Liver (tissue), 9 donors: ENCODE measurements around the gene OR2C1. TPM values are rescaled to one million over a fixed set of nuclear protein-coding genes. Genes with fewer than 3 reads are reported as not detected.

Source experiments
- DNase-seq: peaks from one replicate; pipeline ENCODE4 v3.0.0-alpha.2; 2017; ENCODE audit warnings: low spot score
- H3K27ac ChIP-seq, 2 donors: one replicate each; pipeline ENCODE4 v1.7.0; 2013; ENCODE audit warnings: inconsistent platforms in 2 of 2, low read length in 2 of 2, control low read depth in 1 of 2, low read depth in 1 of 2, mild to moderate bottlenecking in 1 of 2
- H3K27me3 ChIP-seq, 4 donors: one replicate each; pipeline versions ENCODE4 v1.6.1 to v1.7.0; 2013; ENCODE audit warnings: low read length in 3 of 4, inconsistent platforms in 1 of 4, mild to moderate bottlenecking in 1 of 4, moderate library complexity in 1 of 4; ENCODE audit not compliant: control insufficient read depth in 4 of 4, insufficient read depth in 4 of 4
- H3K36me3 ChIP-seq, 4 donors: one replicate each; pipeline versions ENCODE4 v1.6.1 to v1.7.0; 2013; ENCODE audit warnings: low read length in 3 of 4, mild to moderate bottlenecking in 3 of 4, low read depth in 1 of 4, moderate library complexity in 1 of 4; ENCODE audit not compliant: control insufficient read depth in 4 of 4, insufficient read depth in 3 of 4
- H3K4me1 ChIP-seq, 4 donors: one replicate each; pipeline versions ENCODE4 v1.6.1 to v1.7.0; 2013; ENCODE audit warnings: low read length in 3 of 4, mild to moderate bottlenecking in 3 of 4, moderate library complexity in 1 of 4; ENCODE audit not compliant: control insufficient read depth in 4 of 4, insufficient read depth in 4 of 4
- H3K4me3 ChIP-seq, 3 donors: one replicate each; pipeline versions ENCODE4 v1.6.1 to v1.7.0; 2013; ENCODE audit warnings: low read length in 3 of 3, control low read depth in 1 of 3, low read depth in 1 of 3, mild to moderate bottlenecking in 1 of 3
- H3K9ac ChIP-seq, 2 donors: one replicate each; pipeline ENCODE4 v1.7.0; 2013; ENCODE audit warnings: low read length in 2 of 2, mild to moderate bottlenecking in 2 of 2, moderate library complexity in 2 of 2, control low read depth in 1 of 2, low read depth in 1 of 2
- H3K9me3 ChIP-seq, 4 donors: one replicate each; pipeline versions ENCODE4 v1.6.1 to v1.7.0; 2013; ENCODE audit warnings: low read length in 3 of 4; ENCODE audit not compliant: control insufficient read depth in 4 of 4
- EGR1 ChIP-seq, 2 donors: IDR thresholded peaks; 2 replicates each; pipeline ENCODE4 v1.6.1; 2016 to 2018; ENCODE audit warnings: antibody characterized with exemption in 2 of 2, low read depth in 2 of 2
- FOXA1 ChIP-seq: IDR thresholded peaks from 2 replicates; pipeline ENCODE4 v1.6.1; 2016; ENCODE audit warnings: antibody characterized with exemption
- FOXA2 ChIP-seq: IDR thresholded peaks from 2 replicates; pipeline ENCODE4 v1.6.1; 2016; ENCODE audit warnings: antibody characterized with exemption
- GABPA ChIP-seq, 2 donors: IDR thresholded peaks in 1 of 2; conservative IDR thresholded peaks in 1 of 2; 2 replicates each; pipeline ENCODE4 v1.6.1; 2016; ENCODE audit warnings: antibody characterized with exemption in 2 of 2, mild to moderate bottlenecking in 1 of 2, moderate library complexity in 1 of 2
- HNF4A ChIP-seq, 2 donors: conservative IDR thresholded peaks; 2 replicates each; pipeline ENCODE4 v1.6.1; 2016; ENCODE audit warnings: antibody characterized with exemption in 2 of 2, mild to moderate bottlenecking in 2 of 2
- HNF4G ChIP-seq: IDR thresholded peaks from 2 replicates; pipeline ENCODE4 v1.6.1; 2016; ENCODE audit warnings: antibody characterized with exemption
- JUND ChIP-seq, 2 donors: IDR thresholded peaks; 2 replicates each; pipeline ENCODE4 v1.6.1; 2016; ENCODE audit warnings: antibody characterized with exemption in 2 of 2
- NR2F2 ChIP-seq: IDR thresholded peaks from 2 replicates; pipeline ENCODE4 v1.6.1; 2016; ENCODE audit warnings: antibody characterized with exemption
- RAD21 ChIP-seq, 2 donors: IDR thresholded peaks; 2 replicates each; pipeline ENCODE4 v1.6.1; 2016; ENCODE audit warnings: antibody characterized with exemption in 2 of 2, mild to moderate bottlenecking in 2 of 2
- RXRA ChIP-seq, 2 donors: IDR thresholded peaks; 2 replicates each; pipeline ENCODE4 v1.6.1; 2017 to 2018; ENCODE audit warnings: antibody characterized with exemption in 2 of 2, mild to moderate bottlenecking in 1 of 2
- SP1 ChIP-seq: IDR thresholded peaks from 2 replicates; pipeline ENCODE4 v1.6.1; 2018; ENCODE audit warnings: antibody characterized with exemption, mild to moderate bottlenecking
- TAF1 ChIP-seq: conservative IDR thresholded peaks from 2 replicates; pipeline ENCODE4 v1.6.1; 2016; ENCODE audit warnings: antibody characterized with exemption, mild to moderate bottlenecking
- YY1 ChIP-seq: IDR thresholded peaks from 2 replicates; pipeline ENCODE4 v1.6.1; 2016; ENCODE audit warnings: antibody characterized with exemption, mild to moderate bottlenecking
- WGBS: extraction: QIAGEN DNeasy Blood & Tissue Kit; methylation state at CpG from one replicate; pipeline ENCODE4 v1.1.7; 2013; 5-methylcytosine and 5-hydroxymethylcytosine counted together
- polyA plus RNA-seq, 2 donors: library from polyadenylated mRNA; stranded (reverse) in 1 of 2; unstranded in 1 of 2; fragments of 200-250 nt in 1 of 2; fragments of >200 nt in 1 of 2; fragmentation: Nextera tagmentation in 1 of 2; extraction: Ambion mirVana in 1 of 2; gene quantifications; one replicate each; pipeline versions ENCODE4 v1.2.1 to v1.2.3, GENCODE V29; 2013 to 2015
- total RNA-seq, 2 donors: library from RNA; depleted of rRNA; stranded (reverse); fragments of >200 nt; gene quantifications; one replicate each; pipeline ENCODE4 v1.2.3, GENCODE V29; 2014
- TF ChIP-seq, protein P1 (sequence below): IDR thresholded peaks from 2 replicates; pipeline ENCODE4 v1.6.1; 2016; ENCODE audit warnings: antibody characterized with exemption
- TF ChIP-seq, protein P2 (sequence below): fragments of 150-350 bp; IDR thresholded peaks from 2 replicates; pipeline ENCODE4 v1.5.1; 2017; ENCODE audit warnings: improper control_type of control experiment, low read depth, low read length; ENCODE audit not compliant: missing input control
- TF ChIP-seq, protein P3 (sequence below): IDR thresholded peaks from 2 replicates; pipeline ENCODE4 v1.6.1; 2016; ENCODE audit warnings: antibody characterized with exemption
- TF ChIP-seq, protein P4 (sequence below): IDR thresholded peaks from 2 replicates; pipeline ENCODE4 v1.6.1; 2016; ENCODE audit warnings: antibody characterized with exemption, mild to moderate bottlenecking
- TF ChIP-seq, protein P5 (sequence below): IDR thresholded peaks from 2 replicates; pipeline ENCODE4 v1.6.1; 2016; ENCODE audit warnings: antibody characterized with exemption
- donor health status: healthy.
- donor health status: healthy.
- donor health status: healthy.
- donor health status: healthy.
- donor health status: healthy.

Gene OR2C1
- total and polyA plus RNA-seq, 4 donors, result 0.08 to 0.19 TPM; not detected in 2

DNA sequence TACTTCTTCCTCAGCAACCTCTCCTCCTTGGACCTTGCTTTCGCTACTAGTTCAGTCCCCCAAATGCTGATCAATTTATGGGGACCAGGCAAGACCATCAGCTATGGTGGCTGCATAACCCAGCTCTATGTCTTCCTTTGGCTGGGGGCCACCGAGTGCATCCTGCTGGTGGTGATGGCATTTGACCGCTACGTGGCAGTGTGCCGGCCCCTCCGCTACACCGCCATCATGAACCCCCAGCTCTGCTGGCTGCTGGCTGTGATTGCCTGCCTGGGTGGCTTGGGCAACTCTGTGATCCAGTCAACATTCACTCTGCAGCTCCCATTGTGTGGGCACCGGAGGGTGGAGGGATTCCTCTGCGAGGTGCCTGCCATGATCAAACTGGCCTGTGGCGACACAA lies 429 bp downstream of the OR2C1 start (continued):
- TF ChIP-seq, protein P1, sequence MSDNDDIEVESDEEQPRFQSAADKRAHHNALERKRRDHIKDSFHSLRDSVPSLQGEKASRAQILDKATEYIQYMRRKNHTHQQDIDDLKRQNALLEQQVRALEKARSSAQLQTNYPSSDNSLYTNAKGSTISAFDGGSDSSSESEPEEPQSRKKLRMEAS, result no peak

DNA sequence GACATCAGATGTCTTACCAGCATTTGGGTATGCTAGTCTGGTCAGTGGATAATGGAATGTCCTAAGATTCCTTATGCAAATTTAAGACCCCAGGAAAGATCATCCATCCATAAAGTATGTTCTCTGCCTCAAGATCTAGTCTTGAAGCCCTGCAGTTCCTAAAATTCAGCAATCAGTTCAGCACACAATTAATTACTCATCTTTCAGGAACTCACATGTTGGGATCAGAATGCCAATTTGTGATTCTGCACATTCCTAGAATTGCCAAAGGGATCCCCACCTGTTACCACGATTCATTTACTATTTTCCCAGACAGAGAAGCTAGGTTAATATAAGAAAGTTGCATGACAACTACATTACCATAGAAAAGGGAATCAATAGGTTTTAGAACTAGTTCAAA lies 3.2 kb downstream of the OR2C1 start:
- peaks cover 0 to 3% (median 0%) of the 10 kb centered on the region in 4 donors for H3K27me3 ChIP-seq
- peaks cover 4 to 18% (median 13%) of the 10 kb centered on the region in 4 donors for H3K9me3 ChIP-seq
- whole genome bisulfite sequencing, result 0% methylated on average over 1 of the region's 1 CpG
- TF ChIP-seq JUND (IDR thresholded peaks at IDR 0.05) (no peak), HNF4A (conservative IDR thresholded peaks at IDR 0.05) (no peak), FOXA2 (no peak), FOXA1 (no peak), RXRA (IDR thresholded peaks at IDR 0.05) (no peak), TAF1 (no peak)
- H3K27ac ChIP-seq, result no peak overlapping the region
- H3K9ac ChIP-seq, result no peak overlapping the region
- DNase-seq, result no peak
- H3K36me3 ChIP-seq, result no peaks in the 10 kb centered on the region
- no peaks in the 10 kb centered on the region for H3K4me1 ChIP-seq
- H3K4me3 ChIP-seq, result no peak overlapping the region

DNA sequence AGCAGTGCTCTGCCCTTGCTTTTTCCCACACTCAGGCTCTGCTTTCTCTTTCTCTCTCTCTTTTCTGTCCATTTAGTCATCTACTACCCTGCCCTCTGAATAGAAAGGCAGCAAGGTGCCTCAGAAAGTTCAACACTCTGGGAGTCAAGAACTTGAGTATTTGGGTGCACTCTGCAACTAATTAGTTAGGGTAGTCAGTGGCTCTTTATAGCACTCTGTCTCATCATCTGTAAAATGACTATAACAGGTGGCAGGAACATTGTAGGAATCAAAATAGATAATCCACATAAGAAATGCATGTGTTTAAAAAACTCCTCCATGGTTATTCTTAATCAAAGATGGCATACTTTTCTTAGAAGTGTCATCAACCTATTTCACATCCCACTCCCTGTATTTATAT lies 7.2 kb downstream of the OR2C1 start:
- H3K4me1 ChIP-seq, result peaks cover 0 to 3% (median 0%) of the 10 kb centered on the region in 4 donors
- TF ChIP-seq SP1 (no peak), YY1 (no peak), JUND (IDR thresholded peaks at IDR 0.05) (no peak)
- peaks cover 11 to 24% (median 20%) of the 10 kb centered on the region in 4 donors for H3K9me3 ChIP-seq

DNA sequence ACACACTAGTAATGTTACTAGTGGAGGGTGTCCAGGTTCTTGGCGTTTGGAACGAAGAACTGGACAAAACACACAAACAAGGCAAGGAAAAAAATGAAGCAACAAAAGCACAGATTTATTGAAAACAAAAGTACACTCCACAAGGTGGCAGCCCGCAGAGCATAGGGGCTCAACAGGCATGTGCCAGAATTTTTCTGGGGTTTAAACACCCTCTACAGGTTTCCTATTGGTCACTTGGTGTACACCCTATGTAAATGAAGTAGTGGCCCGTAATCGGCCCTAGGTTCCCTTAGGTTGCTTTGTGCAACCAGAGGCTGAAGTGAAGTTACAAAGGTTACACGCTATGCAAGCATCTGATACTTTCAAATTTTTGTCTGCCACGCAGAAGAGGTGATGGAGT lies 8.1 kb downstream of the OR2C1 start:
- no peak for DNase-seq
- no peak overlapping the region for H3K27ac ChIP-seq
- H3K9me3 ChIP-seq, result peaks cover 11 to 24% (median 22%) of the 10 kb centered on the region in 4 donors
- H3K36me3 ChIP-seq, result no peaks in the 10 kb centered on the region
- H3K9ac ChIP-seq, result no peak overlapping the region
- TF ChIP-seq SP1 (no peak), HNF4A (conservative IDR thresholded peaks at IDR 0.05) (no peak), GABPA (IDR thresholded peaks at IDR 0.05 in 1 of 2, conservative IDR thresholded peaks at IDR 0.05 in 1 of 2) (no peak), JUND (IDR thresholded peaks at IDR 0.05) (no peak), EGR1 (IDR thresholded peaks at IDR 0.05; ENCODE audit: low read depth in 2 of 2) (no peak), FOXA2 (no peak), YY1 (no peak), RAD21 (IDR thresholded peaks at IDR 0.05) (no peak), RXRA (IDR thresholded peaks at IDR 0.05) (no peak), HNF4G (no peak), NR2F2 (no peak), FOXA1 (no peak), TAF1 (no peak)
- TF ChIP-seq, protein P2, sequence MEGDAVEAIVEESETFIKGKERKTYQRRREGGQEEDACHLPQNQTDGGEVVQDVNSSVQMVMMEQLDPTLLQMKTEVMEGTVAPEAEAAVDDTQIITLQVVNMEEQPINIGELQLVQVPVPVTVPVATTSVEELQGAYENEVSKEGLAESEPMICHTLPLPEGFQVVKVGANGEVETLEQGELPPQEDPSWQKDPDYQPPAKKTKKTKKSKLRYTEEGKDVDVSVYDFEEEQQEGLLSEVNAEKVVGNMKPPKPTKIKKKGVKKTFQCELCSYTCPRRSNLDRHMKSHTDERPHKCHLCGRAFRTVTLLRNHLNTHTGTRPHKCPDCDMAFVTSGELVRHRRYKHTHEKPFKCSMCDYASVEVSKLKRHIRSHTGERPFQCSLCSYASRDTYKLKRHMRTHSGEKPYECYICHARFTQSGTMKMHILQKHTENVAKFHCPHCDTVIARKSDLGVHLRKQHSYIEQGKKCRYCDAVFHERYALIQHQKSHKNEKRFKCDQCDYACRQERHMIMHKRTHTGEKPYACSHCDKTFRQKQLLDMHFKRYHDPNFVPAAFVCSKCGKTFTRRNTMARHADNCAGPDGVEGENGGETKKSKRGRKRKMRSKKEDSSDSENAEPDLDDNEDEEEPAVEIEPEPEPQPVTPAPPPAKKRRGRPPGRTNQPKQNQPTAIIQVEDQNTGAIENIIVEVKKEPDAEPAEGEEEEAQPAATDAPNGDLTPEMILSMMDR, result no peak
- TF ChIP-seq, protein P1, result no peak
- TF ChIP-seq, protein P3, sequence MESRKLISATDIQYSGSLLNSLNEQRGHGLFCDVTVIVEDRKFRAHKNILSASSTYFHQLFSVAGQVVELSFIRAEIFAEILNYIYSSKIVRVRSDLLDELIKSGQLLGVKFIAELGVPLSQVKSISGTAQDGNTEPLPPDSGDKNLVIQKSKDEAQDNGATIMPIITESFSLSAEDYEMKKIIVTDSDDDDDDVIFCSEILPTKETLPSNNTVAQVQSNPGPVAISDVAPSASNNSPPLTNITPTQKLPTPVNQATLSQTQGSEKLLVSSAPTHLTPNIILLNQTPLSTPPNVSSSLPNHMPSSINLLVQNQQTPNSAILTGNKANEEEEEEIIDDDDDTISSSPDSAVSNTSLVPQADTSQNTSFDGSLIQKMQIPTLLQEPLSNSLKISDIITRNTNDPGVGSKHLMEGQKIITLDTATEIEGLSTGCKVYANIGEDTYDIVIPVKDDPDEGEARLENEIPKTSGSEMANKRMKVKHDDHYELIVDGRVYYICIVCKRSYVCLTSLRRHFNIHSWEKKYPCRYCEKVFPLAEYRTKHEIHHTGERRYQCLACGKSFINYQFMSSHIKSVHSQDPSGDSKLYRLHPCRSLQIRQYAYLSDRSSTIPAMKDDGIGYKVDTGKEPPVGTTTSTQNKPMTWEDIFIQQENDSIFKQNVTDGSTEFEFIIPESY, result no peak
- TF ChIP-seq, protein P4, sequence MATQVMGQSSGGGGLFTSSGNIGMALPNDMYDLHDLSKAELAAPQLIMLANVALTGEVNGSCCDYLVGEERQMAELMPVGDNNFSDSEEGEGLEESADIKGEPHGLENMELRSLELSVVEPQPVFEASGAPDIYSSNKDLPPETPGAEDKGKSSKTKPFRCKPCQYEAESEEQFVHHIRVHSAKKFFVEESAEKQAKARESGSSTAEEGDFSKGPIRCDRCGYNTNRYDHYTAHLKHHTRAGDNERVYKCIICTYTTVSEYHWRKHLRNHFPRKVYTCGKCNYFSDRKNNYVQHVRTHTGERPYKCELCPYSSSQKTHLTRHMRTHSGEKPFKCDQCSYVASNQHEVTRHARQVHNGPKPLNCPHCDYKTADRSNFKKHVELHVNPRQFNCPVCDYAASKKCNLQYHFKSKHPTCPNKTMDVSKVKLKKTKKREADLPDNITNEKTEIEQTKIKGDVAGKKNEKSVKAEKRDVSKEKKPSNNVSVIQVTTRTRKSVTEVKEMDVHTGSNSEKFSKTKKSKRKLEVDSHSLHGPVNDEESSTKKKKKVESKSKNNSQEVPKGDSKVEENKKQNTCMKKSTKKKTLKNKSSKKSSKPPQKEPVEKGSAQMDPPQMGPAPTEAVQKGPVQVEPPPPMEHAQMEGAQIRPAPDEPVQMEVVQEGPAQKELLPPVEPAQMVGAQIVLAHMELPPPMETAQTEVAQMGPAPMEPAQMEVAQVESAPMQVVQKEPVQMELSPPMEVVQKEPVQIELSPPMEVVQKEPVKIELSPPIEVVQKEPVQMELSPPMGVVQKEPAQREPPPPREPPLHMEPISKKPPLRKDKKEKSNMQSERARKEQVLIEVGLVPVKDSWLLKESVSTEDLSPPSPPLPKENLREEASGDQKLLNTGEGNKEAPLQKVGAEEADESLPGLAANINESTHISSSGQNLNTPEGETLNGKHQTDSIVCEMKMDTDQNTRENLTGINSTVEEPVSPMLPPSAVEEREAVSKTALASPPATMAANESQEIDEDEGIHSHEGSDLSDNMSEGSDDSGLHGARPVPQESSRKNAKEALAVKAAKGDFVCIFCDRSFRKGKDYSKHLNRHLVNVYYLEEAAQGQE, result no peak
- TF ChIP-seq, protein P5, sequence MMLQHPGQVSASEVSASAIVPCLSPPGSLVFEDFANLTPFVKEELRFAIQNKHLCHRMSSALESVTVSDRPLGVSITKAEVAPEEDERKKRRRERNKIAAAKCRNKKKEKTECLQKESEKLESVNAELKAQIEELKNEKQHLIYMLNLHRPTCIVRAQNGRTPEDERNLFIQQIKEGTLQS, result no peak
- H3K4me1 ChIP-seq, result peaks cover 0 to 3% (median 0%) of the 10 kb centered on the region in 4 donors
- H3K27me3 ChIP-seq, result peaks cover 0 to 3% (median 0%) of the 10 kb centered on the region in 4 donors
- H3K4me3 ChIP-seq, result no peak overlapping the region
- 89% methylated on average over 7 of the region's 7 CpGs for WGBS

More for the DNA sequence above, 7.2 kb downstream of the OR2C1 start:
- no peak overlapping the region for H3K27ac ChIP-seq
- H3K27me3 ChIP-seq, result peaks cover 0 to 3% (median 0%) of the 10 kb centered on the region in 4 donors
- no peak for DNase-seq
- no peaks in the 10 kb centered on the region for H3K36me3 ChIP-seq
- H3K9ac ChIP-seq, result no peak overlapping the region
- H3K4me3 ChIP-seq, result no peak overlapping the region
